Measurements from ENCODE around the gene EDARADD.
A peak's percentile ranks its signal among the peaks of the same experiment; 100 is the strongest.
"Not testable (repeated sequence)": the region's sequence is repeated elsewhere in the genome, so short reads cannot be mapped to it uniquely, and the experiment has no call there.

Gene EDARADD

GRCh38 chr1:236433819-236434315 lies 39.8 kb downstream of the EDARADD start:
- DNase-seq (ENCODE audit: low read depth, low spot score), result no peak

GRCh38 chr1:236438614-236439013 lies 44.5 kb downstream of the EDARADD start:
- no peak for DNase-seq (ENCODE audit: low read depth, low spot score)

- DNase-seq (ENCODE audit: low read depth, low spot score), result no peak
Observed at GRCh38 chr1:236440373-236440772, 46.3 kb downstream of the EDARADD start.

- no peak for DNase-seq (ENCODE audit: low read depth, low spot score)
Observed at GRCh38 chr1:236450779-236451178, 56.7 kb downstream of the EDARADD start.

GRCh38 chr1:236451796-236452373 lies 57.8 kb downstream of the EDARADD start:
- DNase-seq (ENCODE audit: low read depth, low spot score), result peak; percentile 17

- DNase-seq (ENCODE audit: low read depth, low spot score), result no peak
Observed at GRCh38 chr1:236455243-236455642, 61.2 kb downstream of the EDARADD start.

- DNase-seq (ENCODE audit: low read depth, low spot score), result no peak
Observed at GRCh38 chr1:236457775-236458174, 63.7 kb downstream of the EDARADD start.

GRCh38 chr1:236458996-236459395 lies 64.9 kb downstream of the EDARADD start:
- DNase-seq (ENCODE audit: low read depth, low spot score), result no peak

- DNase-seq (ENCODE audit: low read depth, low spot score), result no peak
Observed at GRCh38 chr1:236460103-236460502, 66.0 kb downstream of the EDARADD start.

GRCh38 chr1:236464197-236464596 lies 70.1 kb downstream of the EDARADD start:
- not testable (repeated sequence) for DNase-seq (ENCODE audit: low read depth, low spot score)

GRCh38 chr1:236465231-236465958 lies 71.3 kb downstream of the EDARADD start:
- DNase-seq (ENCODE audit: low read depth, low spot score), result no peak

GRCh38 chr1:236465959-236466303 lies 71.8 kb downstream of the EDARADD start:
- DNase-seq (ENCODE audit: low read depth, low spot score), result no peak

GRCh38 chr1:236467327-236467641 lies 73.2 kb downstream of the EDARADD start:
- DNase-seq (ENCODE audit: low read depth, low spot score), result no peak

- no peak for DNase-seq (ENCODE audit: low read depth, low spot score)
Observed at GRCh38 chr1:236468625-236469024, 74.5 kb downstream of the EDARADD start.

- DNase-seq (ENCODE audit: low read depth, low spot score), result no peak
Observed at GRCh38 chr1:236469466-236469865, 75.4 kb downstream of the EDARADD start.

GRCh38 chr1:236471096-236471495 lies 77.0 kb downstream of the EDARADD start:
- no peak for DNase-seq (ENCODE audit: low read depth, low spot score)

GRCh38 chr1:236471653-236472052 lies 77.6 kb downstream of the EDARADD start:
- no peak for DNase-seq (ENCODE audit: low read depth, low spot score)

- DNase-seq (ENCODE audit: low read depth, low spot score), result no peak
Observed at GRCh38 chr1:236472850-236473788, 79.0 kb downstream of the EDARADD start.

- DNase-seq (ENCODE audit: low read depth, low spot score), result no peak
Observed at GRCh38 chr1:236476019-236476418, 81.9 kb downstream of the EDARADD start.

GRCh38 chr1:236480758-236481436 lies 86.8 kb downstream of the EDARADD start:
- no peak for DNase-seq (ENCODE audit: low read depth, low spot score)

GRCh38 chr1:236484310-236484971 lies 90.4 kb downstream of the EDARADD start:
- no peak for DNase-seq (ENCODE audit: low read depth, low spot score)

Measured in activated CD4-positive, CD25-positive, alpha-beta regulatory T cell treated with anti-CD3 and anti-CD28 coated beads, Interleukin-2, amount 50 U/mL, for 16 hours (primary cell).